HepG2 (cell line): Measurements from ENCODE around the gene MYL9. TPM values are rescaled to one million over a fixed set of nuclear protein-coding genes. Genes with fewer than 3 reads are reported as not detected.

Experiments
- AKAP8 ChIP-seq: sonication (generic); formaldehyde crosslinking; IDR thresholded peaks from 2 replicates; pipeline ENCODE4 v1.5.1; 2020; ENCODE audit warnings: mild to moderate bottlenecking, missing genetic modification reagents
- ATF6 ChIP-seq: sonication (generic); formaldehyde crosslinking; conservative IDR thresholded peaks from 2 replicates; pipeline ENCODE4 v1.4.0; 2020; ENCODE audit warnings: missing genetic modification reagents
- ETV6 ChIP-seq: sonication (generic); formaldehyde crosslinking; conservative IDR thresholded peaks from 2 replicates; pipeline ENCODE4 v1.4.0; 2020; ENCODE audit warnings: missing genetic modification reagents
- FOXP1 ChIP-seq, 2 experiments: fragments of 450-650 bp in 1 of 2; IDR thresholded peaks; 2 replicates each; pipeline ENCODE4 v1.6.1; 2017 to 2018; ENCODE audit warnings: antibody characterized with exemption in 1 of 2
- GABPA ChIP-seq, 2 experiments: IDR thresholded peaks; 2 replicates each; pipeline ENCODE4 v1.6.1; 2011 to 2016; ENCODE audit warnings: low read depth in 2 of 2, low read length in 1 of 2, missing biosample characterization in 1 of 2, missing genetic modification characterization in 1 of 2
- GMEB1 ChIP-seq: sonication (generic); formaldehyde crosslinking; IDR thresholded peaks from 2 replicates; pipeline ENCODE4 v1.5.1; 2020; ENCODE audit warnings: missing genetic modification reagents, mild to moderate bottlenecking, borderline replicate concordance
- GZF1 ChIP-seq: sonication (generic); formaldehyde crosslinking; IDR thresholded peaks from 2 replicates; pipeline ENCODE4 v1.5.1; 2020; ENCODE audit warnings: mild to moderate bottlenecking, missing genetic modification reagents
- MXD1 ChIP-seq: sonication (generic); formaldehyde crosslinking; IDR thresholded peaks from 2 replicates; pipeline ENCODE4 v1.4.0; 2020; ENCODE audit warnings: mild to moderate bottlenecking, missing genetic modification reagents
- NBN ChIP-seq: fragments of 450-650 bp; conservative IDR thresholded peaks from 2 replicates; pipeline ENCODE4 v1.6.1; 2017
- PLRG1 ChIP-seq: fragments of 450-650 bp; conservative IDR thresholded peaks from 2 replicates; pipeline ENCODE4 v1.6.1; 2016
- PTBP1 ChIP-seq: fragments of 200-400 bp; formaldehyde crosslinking; IDR thresholded peaks from 2 replicates; pipeline ENCODE4 v1.6.1; 2018; ENCODE audit warnings: low read length, low read depth; ENCODE audit not compliant: poor library complexity, severe bottlenecking
- SIX1 ChIP-seq: sonication (generic); formaldehyde crosslinking; IDR thresholded peaks from 2 replicates; pipeline ENCODE4 v1.4.0; 2020; ENCODE audit warnings: missing genetic modification reagents, borderline replicate concordance
- ZEB1 ChIP-seq: IDR thresholded peaks from 2 replicates; pipeline ENCODE4 v1.6.1; 2012; ENCODE audit warnings: mild to moderate bottlenecking, low read depth, inconsistent platforms; ENCODE audit not compliant: insufficient replicate concordance
- ZNF101 ChIP-seq: sonication (generic); formaldehyde crosslinking; IDR thresholded peaks from 2 replicates; pipeline ENCODE4 v1.4.0; 2020; ENCODE audit warnings: mild to moderate bottlenecking, low read depth, missing genetic modification reagents, borderline replicate concordance
- ZNF318 ChIP-seq: sonication (generic); formaldehyde crosslinking; IDR thresholded peaks from 2 replicates; pipeline ENCODE4 v1.4.0; 2020; ENCODE audit warnings: mild to moderate bottlenecking, missing genetic modification reagents
- ZNF614 ChIP-seq: IDR thresholded peaks from 2 replicates; pipeline ENCODE4 v1.6.1; 2018; ENCODE audit warnings: missing biosample characterization, missing genetic modification reagents, inconsistent platforms, borderline replicate concordance
- polyA plus RNA-seq, 8 experiments: library from polyadenylated mRNA; depleted of rRNA in 3 of 8; stranded (reverse) in 7 of 8; unstranded in 1 of 8; fragments of >200 nt; fragmentation: Illumina TruSeq in 4 of 8; extraction: Trizol in 4 of 8; gene quantifications; 2 replicates each; pipeline versions ENCODE4 v1.2.1 to v1.2.3, GENCODE V29; 2011 to 2016; ENCODE audit warnings: low read depth in 4 of 8, missing spikeins in 1 of 8, mixed read lengths in 1 of 8; ENCODE audit not compliant: insufficient read depth in 1 of 8
- total RNA-seq, 5 experiments: library from RNA; depleted of rRNA; stranded (reverse); fragments of >200 nt; fragmentation: Illumina TruSeq; extraction: Trizol; gene quantifications; 2 replicates each; pipeline ENCODE4 v1.2.3, GENCODE V29; 2016; ENCODE audit warnings: low read depth in 1 of 5

Gene MYL9
- total and polyA plus RNA-seq, 2 of the 13 experiments (the other 11 are each of a cell fraction or from before 2014, with no cell fraction given) = 0.87 to 2.2 TPM

- TF ChIP-seq ZNF614 (CRISPR knock-in tag) (no peak), NBN (no peak), PTBP1 (no peak), ZNF101 (CRISPR knock-in tag) (no peak), SIX1 (CRISPR knock-in tag) (no peak), ZEB1 (no peak), AKAP8 (no peak), ETV6 (CRISPR knock-in tag) (no peak), FOXP1 (IDR thresholded peaks at IDR 0.05) (no peak), FOXP1 (CRISPR knock-in tag; IDR thresholded peaks at IDR 0.05) (no peak), GABPA (IDR thresholded peaks at IDR 0.05; ENCODE audit: low read depth, low read length) (no peak), GABPA (CRISPR knock-in tag; IDR thresholded peaks at IDR 0.05; ENCODE audit: low read depth) (peak; percentile 47), ZNF318 (CRISPR knock-in tag) (0 out of 2 replicates have a peak, but pooled peaks have one; percentile 37), MXD1 (CRISPR knock-in tag) (no peak), GZF1 (CRISPR knock-in tag) (0 out of 2 replicates have a peak, but pooled peaks have one; percentile 43), PLRG1 (no peak), ATF6 (CRISPR knock-in tag) (no peak), GMEB1 (CRISPR knock-in tag) (0 out of 2 replicates have a peak, but pooled peaks have one; percentile 12)
These were observed 30.5 kb downstream of the MYL9 start (continued) for GRCh38 chr20:36571564-36572504.
